ENCODE results near the gene DVL2.

The DVL2 gene

GRCh38 chr17:7218166-7218565 is 16.2 kb downstream of the DVL2 start:
- DNase-seq = no peak

- DNase-seq = no peak
Observed at GRCh38 chr17:7217113-7217987, 17.0 kb downstream of the DVL2 start.

- no peak for DNase-seq
Observed at GRCh38 chr17:7216242-7217112, 17.8 kb downstream of the DVL2 start.

- peak in 1 of 4 experiments; percentile 15 for DNase-seq
Observed at GRCh38 chr17:7215652-7216180, 18.6 kb downstream of the DVL2 start.

GRCh38 chr17:7215136-7215638 is 19.1 kb downstream of the DVL2 start:
- DNase-seq = no peak

- DNase-seq = peak; percentile 95 to 99 (median 98)
Observed at GRCh38 chr17:7214300-7215135, 19.8 kb downstream of the DVL2 start.

- peak in 1 of 4 experiments; percentile 72 for DNase-seq
Observed at GRCh38 chr17:7213895-7214299, 20.4 kb downstream of the DVL2 start.

GRCh38 chr17:7211491-7212273 is 22.6 kb downstream of the DVL2 start:
- no peak for DNase-seq

GRCh38 chr17:7208754-7209460 is 25.4 kb downstream of the DVL2 start:
- DNase-seq = no peak

- DNase-seq = no peak
Observed at GRCh38 chr17:7208027-7208571, 26.2 kb downstream of the DVL2 start.

GRCh38 chr17:7207120-7208001 is 27.0 kb downstream of the DVL2 start:
- no peak for DNase-seq

GRCh38 chr17:7205561-7205960 is 28.8 kb downstream of the DVL2 start:
- no peak for DNase-seq

GRCh38 chr17:7204828-7205461 is 29.4 kb downstream of the DVL2 start:
- DNase-seq = peak; percentile 70 to 94 (median 85)

GRCh38 chr17:7204336-7204735 is 30.0 kb downstream of the DVL2 start:
- no peak for DNase-seq

GRCh38 chr17:7203391-7203790 is 30.9 kb downstream of the DVL2 start:
- no peak for DNase-seq

- DNase-seq = no peak
Observed at GRCh38 chr17:7196651-7197401, 37.5 kb downstream of the DVL2 start.

- DNase-seq = no peak
Observed at GRCh38 chr17:7195971-7196370, 38.3 kb downstream of the DVL2 start.

GRCh38 chr17:7192271-7192937 is 41.9 kb downstream of the DVL2 start:
- no peak for DNase-seq

All from activated naive CD4-positive, alpha-beta T cell (primary cell).